Measurements from ENCODE around the gene EPS8L1.

Gene EPS8L1

DNA sequence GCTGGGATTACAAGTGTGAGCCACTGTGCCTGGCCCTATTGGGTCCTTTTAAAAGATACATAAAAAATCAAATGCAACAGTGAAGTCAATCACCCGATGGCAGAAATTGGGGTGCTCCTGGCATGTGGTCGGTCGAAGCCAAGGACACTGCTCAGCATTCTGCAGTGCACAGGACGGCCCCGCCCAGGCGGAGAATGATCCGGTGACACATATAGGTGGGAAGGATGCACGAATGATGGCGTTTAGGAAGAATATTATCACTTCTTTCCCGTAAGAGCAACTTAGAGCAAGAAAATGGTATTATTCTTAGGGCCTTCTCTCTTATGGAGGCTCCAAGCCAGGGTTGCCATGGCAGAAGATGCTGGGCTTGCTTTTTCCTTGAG lies 34.4 kb upstream of the EPS8L1 start:
- Histone ChIP-seq H3K4me3 (ENCODE audit: low read depth, low read length) (no peak overlapping the region), H3K9me3 (ENCODE audit: control insufficient read depth, insufficient read depth, low read length) (no peaks in the 10 kb centered on the region), H3K4me1 (ENCODE audit: control insufficient read depth, insufficient read depth, low read length) (no peaks in the 10 kb centered on the region), H3K36me3 (ENCODE audit: control insufficient read depth, insufficient read depth, low read length) (peaks cover 34% of the 10 kb centered on the region), H3K27ac (ENCODE audit: low read depth, low read length) (no peak overlapping the region), H3K9ac (ENCODE audit: low read depth, low read length) (no peak overlapping the region), H3K27me3 (ENCODE audit: control insufficient read depth, insufficient read depth, low read length) (no peaks in the 10 kb centered on the region)

- Histone ChIP-seq H3K4me1 (ENCODE audit: control insufficient read depth, insufficient read depth, low read length) (no peaks in the 10 kb centered on the region), H3K4me3 (ENCODE audit: low read depth, low read length) (no peak overlapping the region), H3K9ac (ENCODE audit: low read depth, low read length) (no peak overlapping the region), H3K27me3 (ENCODE audit: control insufficient read depth, insufficient read depth, low read length) (no peaks in the 10 kb centered on the region), H3K27ac (ENCODE audit: low read depth, low read length) (no peak overlapping the region), H3K9me3 (ENCODE audit: control insufficient read depth, insufficient read depth, low read length) (no peaks in the 10 kb centered on the region), H3K36me3 (ENCODE audit: control insufficient read depth, insufficient read depth, low read length) (peaks cover 39% of the 10 kb centered on the region)
Observed at GRCh38 chr19:55041627-55042343, 33.9 kb upstream of the EPS8L1 start.

- Histone ChIP-seq H3K27me3 (ENCODE audit: control insufficient read depth, insufficient read depth, low read length) (no peaks in the 10 kb centered on the region), H3K4me3 (ENCODE audit: low read depth, low read length) (no peak overlapping the region), H3K9ac (ENCODE audit: low read depth, low read length) (no peak overlapping the region), H3K27ac (ENCODE audit: low read depth, low read length) (no peak overlapping the region), H3K9me3 (ENCODE audit: control insufficient read depth, insufficient read depth, low read length) (no peaks in the 10 kb centered on the region), H3K4me1 (ENCODE audit: control insufficient read depth, insufficient read depth, low read length) (no peaks in the 10 kb centered on the region), H3K36me3 (ENCODE audit: control insufficient read depth, insufficient read depth, low read length) (peaks cover 45% of the 10 kb centered on the region)
Observed at GRCh38 chr19:55042344-55042678, 33.4 kb upstream of the EPS8L1 start.

GRCh38 chr19:55042688-55043087 lies 33.0 kb upstream of the EPS8L1 start:
- Histone ChIP-seq H3K9ac (ENCODE audit: low read depth, low read length) (no peak overlapping the region), H3K27ac (ENCODE audit: low read depth, low read length) (no peak overlapping the region), H3K27me3 (ENCODE audit: control insufficient read depth, insufficient read depth, low read length) (no peaks in the 10 kb centered on the region)

DNA sequence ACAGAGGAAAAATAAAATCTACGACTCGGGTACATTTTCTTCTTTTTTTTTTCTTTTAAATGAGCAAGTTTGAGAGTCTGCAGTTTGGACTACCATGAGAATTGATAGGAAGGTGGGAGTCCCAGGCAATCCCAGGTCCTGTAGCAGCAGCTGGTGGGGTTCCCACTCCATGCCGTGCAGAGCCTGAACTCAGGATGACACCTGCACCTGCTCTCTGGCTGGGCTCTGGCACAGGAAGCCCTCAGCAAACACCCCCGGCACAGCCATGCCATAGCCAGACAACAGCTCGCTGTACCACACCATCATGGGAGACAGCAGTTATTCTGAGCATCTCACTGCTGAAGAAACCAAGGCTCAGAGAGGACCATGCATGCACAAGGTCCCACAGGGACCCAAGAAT lies 31.4 kb upstream of the EPS8L1 start:
- Histone ChIP-seq H3K9ac (ENCODE audit: low read depth, low read length) (no peak overlapping the region), H3K36me3 (ENCODE audit: control insufficient read depth, insufficient read depth, low read length) (peaks cover 64% of the 10 kb centered on the region)

More at GRCh38 chr19:55042688-55043087, 33.0 kb upstream of the EPS8L1 start:
- Histone ChIP-seq H3K9me3 (ENCODE audit: control insufficient read depth, insufficient read depth, low read length) (no peaks in the 10 kb centered on the region), H3K36me3 (ENCODE audit: control insufficient read depth, insufficient read depth, low read length) (peaks cover 48% of the 10 kb centered on the region), H3K4me1 (ENCODE audit: control insufficient read depth, insufficient read depth, low read length) (no peaks in the 10 kb centered on the region), H3K4me3 (ENCODE audit: low read depth, low read length) (no peak overlapping the region)

GRCh38 chr19:55044771-55045716 lies 30.6 kb upstream of the EPS8L1 start:
- H3K9ac ChIP-seq (ENCODE audit: low read depth, low read length): no peak overlapping the region
- H3K9me3 ChIP-seq (ENCODE audit: control insufficient read depth, insufficient read depth, low read length): no peaks in the 10 kb centered on the region
- H3K4me3 ChIP-seq (ENCODE audit: low read depth, low read length): no peak overlapping the region
- peaks cover 69% of the 10 kb centered on the region for H3K36me3 ChIP-seq (ENCODE audit: control insufficient read depth, insufficient read depth, low read length)
- H3K27ac ChIP-seq (ENCODE audit: low read depth, low read length): no peak overlapping the region
- no peaks in the 10 kb centered on the region for H3K27me3 ChIP-seq (ENCODE audit: control insufficient read depth, insufficient read depth, low read length)
- no peaks in the 10 kb centered on the region for H3K4me1 ChIP-seq (ENCODE audit: control insufficient read depth, insufficient read depth, low read length)

More for the DNA sequence above, 31.4 kb upstream of the EPS8L1 start:
- H3K9me3 ChIP-seq (ENCODE audit: control insufficient read depth, insufficient read depth, low read length): no peaks in the 10 kb centered on the region
- H3K4me3 ChIP-seq (ENCODE audit: low read depth, low read length): no peak overlapping the region
- no peak overlapping the region for H3K27ac ChIP-seq (ENCODE audit: low read depth, low read length)
- no peaks in the 10 kb centered on the region for H3K27me3 ChIP-seq (ENCODE audit: control insufficient read depth, insufficient read depth, low read length)
- H3K4me1 ChIP-seq (ENCODE audit: control insufficient read depth, insufficient read depth, low read length): no peaks in the 10 kb centered on the region

DNA sequence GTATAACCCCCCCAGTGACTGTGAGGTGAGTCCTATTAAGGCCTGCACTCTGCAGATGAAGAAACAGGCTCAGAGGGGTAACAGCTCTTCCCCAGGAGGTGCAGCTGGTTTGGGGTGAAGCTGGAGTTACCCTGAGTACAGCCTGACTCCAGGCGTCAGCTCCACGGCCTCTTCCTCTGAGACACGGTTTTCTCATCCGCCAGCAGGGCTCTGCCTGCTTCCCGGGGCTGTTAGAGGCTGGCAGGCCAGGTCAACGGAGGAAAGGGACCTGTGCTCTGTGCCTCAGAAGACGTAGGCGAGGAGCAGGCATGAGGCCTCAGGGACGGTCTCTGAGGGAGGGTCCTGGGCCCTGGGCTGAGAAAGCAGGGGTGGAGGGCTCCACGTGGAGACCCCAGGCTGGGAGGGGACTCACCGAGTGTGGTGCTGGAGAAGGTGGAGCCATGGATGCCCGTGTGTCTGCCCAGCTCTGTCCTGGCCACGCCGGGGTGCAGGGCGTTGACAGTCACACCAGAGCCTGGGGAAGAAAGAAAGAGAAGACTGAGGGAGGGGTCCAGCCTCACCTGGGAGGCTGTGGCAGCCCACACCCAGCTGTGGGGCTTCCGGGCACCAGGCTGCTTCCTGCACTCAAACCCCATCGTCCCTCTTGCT lies 28.6 kb upstream of the EPS8L1 start:
- no peaks in the 10 kb centered on the region for H3K9me3 ChIP-seq (ENCODE audit: control insufficient read depth, insufficient read depth, low read length)
- H3K36me3 ChIP-seq (ENCODE audit: control insufficient read depth, insufficient read depth, low read length): peaks cover 75% of the 10 kb centered on the region

GRCh38 chr19:55047951-55048350 lies 27.7 kb upstream of the EPS8L1 start:
- Histone ChIP-seq H3K27ac (ENCODE audit: low read depth, low read length) (no peak overlapping the region), H3K4me3 (ENCODE audit: low read depth, low read length) (no peak overlapping the region), H3K4me1 (ENCODE audit: control insufficient read depth, insufficient read depth, low read length) (no peaks in the 10 kb centered on the region), H3K9ac (ENCODE audit: low read depth, low read length) (no peak overlapping the region), H3K27me3 (ENCODE audit: control insufficient read depth, insufficient read depth, low read length) (no peaks in the 10 kb centered on the region), H3K9me3 (ENCODE audit: control insufficient read depth, insufficient read depth, low read length) (no peaks in the 10 kb centered on the region), H3K36me3 (ENCODE audit: control insufficient read depth, insufficient read depth, low read length) (peaks cover 71% of the 10 kb centered on the region)

More for the DNA sequence above, 28.6 kb upstream of the EPS8L1 start:
- Histone ChIP-seq H3K27me3 (ENCODE audit: control insufficient read depth, insufficient read depth, low read length) (no peaks in the 10 kb centered on the region), H3K27ac (ENCODE audit: low read depth, low read length) (no peak overlapping the region), H3K4me1 (ENCODE audit: control insufficient read depth, insufficient read depth, low read length) (no peaks in the 10 kb centered on the region), H3K9ac (ENCODE audit: low read depth, low read length) (no peak overlapping the region), H3K4me3 (ENCODE audit: low read depth, low read length) (no peak overlapping the region)

DNA sequence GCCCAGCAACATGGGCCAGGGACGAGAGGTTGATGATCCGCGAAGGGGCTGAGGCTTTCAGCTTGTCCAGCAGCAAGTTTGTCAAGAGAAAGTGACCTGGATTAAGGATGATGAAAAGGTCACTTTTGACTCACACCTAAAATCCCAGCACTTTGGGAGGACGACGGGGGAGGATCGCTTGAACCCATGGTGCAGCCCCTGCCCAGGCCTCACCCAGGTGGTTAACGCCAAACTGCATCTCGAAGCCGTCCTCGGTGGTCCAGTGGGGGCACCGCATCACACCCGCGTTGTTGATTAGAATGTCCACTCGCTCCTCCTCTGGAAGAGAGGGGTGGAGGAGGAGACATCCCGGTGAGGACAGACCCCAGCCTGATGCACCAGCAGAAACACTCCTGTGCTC lies 27.2 kb upstream of the EPS8L1 start:
- Histone ChIP-seq H3K4me1 (ENCODE audit: control insufficient read depth, insufficient read depth, low read length) (no peaks in the 10 kb centered on the region), H3K36me3 (ENCODE audit: control insufficient read depth, insufficient read depth, low read length) (peaks cover 71% of the 10 kb centered on the region), H3K4me3 (ENCODE audit: low read depth, low read length) (no peak overlapping the region), H3K27me3 (ENCODE audit: control insufficient read depth, insufficient read depth, low read length) (no peaks in the 10 kb centered on the region), H3K9ac (ENCODE audit: low read depth, low read length) (no peak overlapping the region), H3K27ac (ENCODE audit: low read depth, low read length) (no peak overlapping the region), H3K9me3 (ENCODE audit: control insufficient read depth, insufficient read depth, low read length) (no peaks in the 10 kb centered on the region)

- H3K9me3 ChIP-seq (ENCODE audit: control insufficient read depth, insufficient read depth, low read length): no peaks in the 10 kb centered on the region
- no peaks in the 10 kb centered on the region for H3K4me1 ChIP-seq (ENCODE audit: control insufficient read depth, insufficient read depth, low read length)
- H3K27ac ChIP-seq (ENCODE audit: low read depth, low read length): no peak overlapping the region
- H3K27me3 ChIP-seq (ENCODE audit: control insufficient read depth, insufficient read depth, low read length): no peaks in the 10 kb centered on the region
- no peak overlapping the region for H3K4me3 ChIP-seq (ENCODE audit: low read depth, low read length)
- peaks cover 76% of the 10 kb centered on the region for H3K36me3 ChIP-seq (ENCODE audit: control insufficient read depth, insufficient read depth, low read length)
- H3K9ac ChIP-seq (ENCODE audit: low read depth, low read length): no peak overlapping the region
Observed at GRCh38 chr19:55050749-55051532, 24.7 kb upstream of the EPS8L1 start.
